ENCODE results near the gene GPC3.

GPC3 gene

DNA sequence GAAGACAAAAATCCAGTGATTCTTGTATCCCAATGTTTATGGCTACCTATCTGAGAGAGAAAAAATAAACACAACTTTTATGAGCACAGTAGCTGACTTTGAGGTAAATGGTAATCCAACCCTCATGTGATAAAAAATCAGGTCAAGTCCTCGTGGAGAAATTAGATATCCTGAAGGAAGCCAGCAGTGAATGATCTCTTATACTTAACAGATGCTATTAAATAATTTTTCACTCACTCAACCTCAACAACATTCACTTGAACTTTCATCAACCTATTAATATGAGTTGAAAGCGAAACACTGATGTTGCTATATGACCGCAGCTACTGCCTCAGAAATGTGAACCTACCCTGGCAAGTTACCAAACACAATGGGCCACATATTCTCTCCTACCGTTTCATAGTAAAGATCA, 105.4 kb downstream of the GPC3 start:
- Mint-ChIP-seq H3K4me1 (no peaks in the 10 kb centered on the region), H3K36me3 (no peaks in the 10 kb centered on the region), H3K4me3 (no peak overlapping the region), H3K27me3 (no peaks in the 10 kb centered on the region), H3K9me3 (no peaks in the 10 kb centered on the region), H3K27ac (no peak overlapping the region)
- no peak for ATAC-seq

DNA sequence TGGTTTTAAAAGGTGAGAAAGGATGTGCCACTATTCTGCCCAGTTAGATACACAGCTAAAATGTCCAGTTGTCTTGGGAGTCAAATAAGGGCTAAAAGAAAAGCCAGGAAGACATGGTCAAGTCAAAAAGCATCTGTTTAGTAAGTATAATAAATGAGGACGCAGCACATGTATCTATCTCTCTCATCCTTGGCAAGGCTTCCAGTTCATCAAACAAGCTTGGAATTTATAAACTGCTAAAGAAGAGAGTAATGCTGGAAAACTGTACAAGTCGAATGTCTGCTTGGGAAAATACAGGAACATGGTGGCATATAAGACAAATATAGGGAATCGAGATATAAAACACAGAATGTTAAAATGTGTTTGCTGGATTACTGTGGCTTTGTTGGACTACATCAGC, 106.7 kb downstream of the GPC3 start:
- no peak overlapping the region for H3K27ac Mint-ChIP-seq

DNA sequence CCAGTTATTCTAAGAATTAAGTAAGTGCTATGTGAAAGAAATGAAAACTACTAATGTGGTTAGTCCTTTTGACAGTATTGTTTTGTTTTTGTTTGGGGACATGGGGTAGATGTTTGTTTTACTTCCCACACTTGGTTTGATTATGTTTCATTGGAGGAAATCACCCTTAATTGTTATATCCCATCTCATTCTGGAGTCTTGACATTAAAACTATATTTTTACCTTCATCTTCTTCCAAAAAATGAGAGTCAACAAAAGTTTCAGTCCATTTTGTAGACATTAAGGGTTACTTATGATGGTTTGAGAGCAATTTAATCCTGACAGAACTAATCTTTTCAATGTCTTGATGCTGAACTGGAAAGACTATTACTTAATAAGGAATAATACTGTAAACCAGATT, 108.7 kb downstream of the GPC3 start:
- no peaks in the 10 kb centered on the region for H3K36me3 Mint-ChIP-seq
- no peak overlapping the region for H3K4me3 Mint-ChIP-seq
- no peaks in the 10 kb centered on the region for H3K9me3 Mint-ChIP-seq
- H3K27ac Mint-ChIP-seq = no peak overlapping the region
- no peaks in the 10 kb centered on the region for H3K27me3 Mint-ChIP-seq
- H3K4me1 Mint-ChIP-seq = no peaks in the 10 kb centered on the region
- no peak for ATAC-seq

More for the DNA sequence above, 106.7 kb downstream of the GPC3 start:
- no peaks in the 10 kb centered on the region for H3K27me3 Mint-ChIP-seq
- no peaks in the 10 kb centered on the region for H3K4me1 Mint-ChIP-seq
- no peak overlapping the region for H3K4me3 Mint-ChIP-seq
- ATAC-seq = no peak
- H3K36me3 Mint-ChIP-seq = no peaks in the 10 kb centered on the region
- H3K9me3 Mint-ChIP-seq = no peaks in the 10 kb centered on the region

DNA sequence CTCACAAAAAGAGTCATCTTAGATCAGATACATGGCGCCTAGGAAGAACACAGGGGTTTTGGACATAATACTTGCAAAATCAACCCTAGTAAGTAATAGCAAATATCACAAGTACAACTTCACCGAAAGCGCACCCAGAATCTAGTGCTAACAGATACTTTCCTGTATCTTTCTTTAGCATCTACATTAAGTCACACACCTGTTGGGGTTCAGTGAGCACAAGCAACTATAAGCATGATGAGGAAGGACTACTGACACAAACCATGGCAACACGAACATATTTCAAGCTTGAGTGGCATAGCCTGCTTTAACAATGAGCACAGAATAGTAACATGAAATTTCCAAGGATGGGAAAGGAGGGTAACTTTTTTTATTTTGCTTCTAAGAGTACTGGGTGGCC, 116.1 kb downstream of the GPC3 start:
- Mint-ChIP-seq H3K36me3 (no peaks in the 10 kb centered on the region), H3K27ac (no peak overlapping the region), H3K4me3 (no peak overlapping the region), H3K27me3 (peaks cover 17% of the 10 kb centered on the region), H3K4me1 (no peaks in the 10 kb centered on the region), H3K9me3 (no peaks in the 10 kb centered on the region)
- ATAC-seq = no peak

DNA sequence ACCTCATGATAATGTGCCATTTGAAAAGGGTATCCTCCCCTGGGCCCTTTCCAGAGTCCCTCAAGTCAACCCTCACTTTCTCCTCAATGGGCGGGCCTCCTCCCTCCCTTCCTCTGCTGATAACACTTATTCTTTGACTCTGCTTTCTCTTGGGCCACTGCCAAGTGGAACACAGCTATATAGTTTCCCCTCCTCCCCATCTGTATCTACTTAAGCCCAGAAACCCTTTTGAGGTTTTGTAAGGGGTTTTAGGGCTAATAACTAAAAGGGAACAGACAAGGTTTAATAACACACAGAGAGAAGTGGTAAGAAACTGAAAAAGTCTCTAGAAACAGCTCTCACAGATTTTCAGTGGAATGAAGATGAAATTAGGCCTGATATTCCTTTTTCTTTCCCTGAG, 116.7 kb downstream of the GPC3 start:
- Mint-ChIP-seq H3K4me1 (no peaks in the 10 kb centered on the region), H3K27ac (no peak overlapping the region), H3K9me3 (no peaks in the 10 kb centered on the region), H3K36me3 (no peaks in the 10 kb centered on the region), H3K4me3 (no peak overlapping the region), H3K27me3 (peaks cover 17% of the 10 kb centered on the region)
- no peak for ATAC-seq

DNA sequence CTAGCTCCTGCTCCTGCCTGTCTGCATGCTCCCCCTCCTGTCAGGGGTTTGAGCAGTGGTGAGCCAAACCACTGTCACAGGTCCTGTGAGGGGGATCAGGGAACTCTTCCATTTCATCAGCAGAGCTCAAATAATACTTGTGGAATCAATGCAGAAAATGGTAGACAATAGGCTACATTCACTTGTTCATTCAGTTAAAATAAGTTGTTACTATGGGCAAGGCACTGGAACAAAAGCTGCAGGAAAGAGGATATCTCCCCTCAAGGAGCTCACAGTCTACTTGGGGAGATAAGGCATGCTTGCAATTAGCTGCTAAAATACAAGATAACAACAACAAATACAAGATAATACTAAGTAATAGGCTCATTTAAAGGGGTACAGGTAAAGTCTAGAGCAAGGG, 117.1 kb downstream of the GPC3 start:
- H3K9me3 Mint-ChIP-seq = no peaks in the 10 kb centered on the region
- no peak overlapping the region for H3K27ac Mint-ChIP-seq
- no peaks in the 10 kb centered on the region for H3K4me1 Mint-ChIP-seq
- H3K36me3 Mint-ChIP-seq = no peaks in the 10 kb centered on the region
- ATAC-seq = no peak
- H3K27me3 Mint-ChIP-seq = peaks cover 17% of the 10 kb centered on the region
- no peak overlapping the region for H3K4me3 Mint-ChIP-seq

DNA sequence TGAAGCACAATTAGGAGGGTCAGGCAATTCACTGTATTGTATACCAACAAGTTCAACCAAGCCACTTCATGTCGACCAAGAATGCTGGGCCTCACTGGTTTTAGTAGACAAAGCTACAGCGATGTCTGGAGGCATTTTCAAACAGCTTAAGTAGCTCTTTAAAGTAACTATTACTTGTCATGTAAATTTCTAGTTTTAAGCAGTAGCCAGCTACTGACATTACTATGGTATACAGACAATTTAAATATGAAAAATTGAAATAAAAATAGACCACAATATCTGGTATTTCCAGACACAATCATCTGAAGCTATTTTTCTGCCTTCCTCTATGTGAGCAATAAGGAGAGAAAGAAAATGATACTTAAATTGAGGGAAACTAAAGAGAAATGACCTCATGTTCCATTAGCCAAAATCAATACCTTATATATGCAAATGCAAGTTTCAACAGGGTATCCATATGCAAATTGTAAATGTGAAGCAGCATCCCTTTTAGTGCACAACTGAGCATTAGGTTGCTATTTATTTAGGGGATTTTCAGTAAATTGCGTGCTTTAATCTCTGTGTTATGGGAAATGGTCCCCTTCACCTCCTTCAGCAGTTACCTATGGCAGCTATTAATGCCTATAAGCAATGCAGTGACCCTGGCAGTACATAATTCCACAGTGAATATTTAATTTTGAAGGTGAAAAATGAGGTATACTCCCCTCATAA, 119.5 kb downstream of the GPC3 start:
- Mint-ChIP-seq H3K4me1 (no peaks in the 10 kb centered on the region), H3K4me3 (no peak overlapping the region), H3K27me3 (peaks cover 10% of the 10 kb centered on the region), H3K9me3 (no peaks in the 10 kb centered on the region), H3K27ac (no peak overlapping the region), H3K36me3 (no peaks in the 10 kb centered on the region)
- ATAC-seq = no peak

DNA sequence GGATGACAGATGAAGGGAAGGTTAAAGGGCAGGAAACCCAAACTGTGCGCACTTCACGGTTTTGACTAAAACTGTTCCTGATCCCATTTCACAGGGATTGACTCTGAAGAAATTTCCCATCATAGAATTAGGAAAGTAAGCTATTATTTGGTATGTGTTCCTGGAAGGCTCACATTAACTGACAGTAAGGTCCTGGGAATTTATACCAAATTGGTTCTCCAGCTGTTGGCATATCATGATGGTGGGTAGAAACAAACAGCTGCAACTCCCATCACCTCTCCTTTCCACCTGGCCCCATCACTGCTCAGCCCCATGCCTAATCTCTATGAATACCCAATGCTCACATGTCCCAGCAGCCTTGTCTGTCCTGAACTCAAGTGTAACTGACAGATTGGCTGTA, 121.2 kb downstream of the GPC3 start:
- H3K9me3 Mint-ChIP-seq = no peaks in the 10 kb centered on the region
- no peaks in the 10 kb centered on the region for H3K4me1 Mint-ChIP-seq
- no peak for ATAC-seq
- H3K27ac Mint-ChIP-seq = no peak overlapping the region
- no peaks in the 10 kb centered on the region for H3K27me3 Mint-ChIP-seq
- no peak overlapping the region for H3K4me3 Mint-ChIP-seq
- no peaks in the 10 kb centered on the region for H3K36me3 Mint-ChIP-seq

DNA sequence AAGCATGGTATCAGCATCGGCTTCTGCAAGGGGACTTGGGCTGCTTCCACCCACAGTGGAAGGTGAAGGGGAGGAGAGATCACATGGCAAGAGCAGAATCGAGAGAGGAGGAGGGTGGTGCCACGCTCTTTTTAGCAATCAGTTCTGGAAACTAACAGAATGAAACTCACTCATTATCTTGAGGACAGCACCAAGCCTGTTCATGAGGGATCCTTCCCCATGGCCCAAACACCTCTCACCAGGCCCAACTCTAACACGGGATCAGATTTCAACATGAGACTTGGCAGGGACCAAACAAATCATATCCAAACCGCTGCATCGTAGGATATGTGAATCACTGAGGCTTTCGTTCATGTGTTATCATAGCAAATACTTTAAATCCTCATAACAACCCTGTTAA, 125.5 kb downstream of the GPC3 start:
- no peaks in the 10 kb centered on the region for H3K36me3 Mint-ChIP-seq

DNA sequence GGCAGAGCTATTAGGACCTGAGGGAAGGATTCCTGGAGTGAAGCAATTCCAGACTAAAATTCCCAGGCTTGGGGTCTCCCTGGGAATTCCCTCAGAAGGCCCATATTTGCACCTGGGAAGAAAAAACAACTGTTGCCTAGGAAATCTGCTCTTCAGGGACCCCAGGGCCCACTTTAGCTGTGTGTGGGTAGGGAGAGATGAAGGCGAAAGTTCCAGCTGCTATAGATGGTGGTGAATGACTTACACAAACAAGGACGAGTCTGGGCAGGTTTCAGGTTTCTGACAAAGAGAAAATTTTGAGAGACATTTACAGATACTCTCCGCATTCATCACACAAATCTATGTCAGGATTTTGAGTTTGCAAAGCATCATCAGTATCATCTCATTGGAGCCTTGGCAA, 126.1 kb downstream of the GPC3 start:
- H3K36me3 Mint-ChIP-seq = no peaks in the 10 kb centered on the region
- no peak overlapping the region for H3K27ac Mint-ChIP-seq
- H3K4me1 Mint-ChIP-seq = no peaks in the 10 kb centered on the region
- H3K9me3 Mint-ChIP-seq = no peaks in the 10 kb centered on the region
- ATAC-seq = no peak
- H3K4me3 Mint-ChIP-seq = no peak overlapping the region
- H3K27me3 Mint-ChIP-seq = no peaks in the 10 kb centered on the region

More for the DNA sequence above, 125.5 kb downstream of the GPC3 start:
- no peaks in the 10 kb centered on the region for H3K27me3 Mint-ChIP-seq
- ATAC-seq = no peak
- no peak overlapping the region for H3K4me3 Mint-ChIP-seq
- H3K4me1 Mint-ChIP-seq = no peaks in the 10 kb centered on the region
- no peak overlapping the region for H3K27ac Mint-ChIP-seq
- no peaks in the 10 kb centered on the region for H3K9me3 Mint-ChIP-seq

DNA sequence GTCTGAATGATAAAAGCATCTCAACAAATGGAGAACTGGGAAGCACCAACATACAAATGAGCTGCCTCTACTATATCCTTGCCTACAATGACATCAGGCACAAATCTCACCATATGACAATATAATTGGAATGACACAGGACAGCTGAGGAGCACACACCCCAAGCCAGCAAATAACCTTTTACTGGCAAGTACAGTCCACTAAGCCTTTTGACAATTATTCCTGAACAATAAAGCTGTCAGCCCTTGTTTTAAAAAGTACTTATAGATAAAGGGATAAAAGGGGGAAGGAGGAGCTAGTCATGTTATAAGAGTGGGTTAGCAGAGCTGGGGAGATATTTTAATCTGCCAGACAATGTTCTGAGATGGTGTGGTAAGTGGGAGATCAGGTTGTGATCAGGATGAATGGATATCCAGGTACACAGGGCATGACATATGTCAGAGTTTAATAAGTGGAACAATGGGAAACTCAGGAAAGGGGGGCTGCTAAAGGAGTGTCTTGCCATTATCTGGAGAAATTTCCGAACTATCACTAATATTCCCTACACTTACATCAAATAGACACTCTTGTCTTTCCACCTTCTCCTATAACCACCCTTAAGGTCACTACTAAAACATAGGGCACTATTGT, 127.6 kb downstream of the GPC3 start:
- Mint-ChIP-seq H3K4me3 (no peak overlapping the region), H3K9me3 (no peaks in the 10 kb centered on the region), H3K4me1 (no peaks in the 10 kb centered on the region), H3K27me3 (no peaks in the 10 kb centered on the region), H3K36me3 (no peaks in the 10 kb centered on the region), H3K27ac (no peak overlapping the region)
- no peak for ATAC-seq

DNA sequence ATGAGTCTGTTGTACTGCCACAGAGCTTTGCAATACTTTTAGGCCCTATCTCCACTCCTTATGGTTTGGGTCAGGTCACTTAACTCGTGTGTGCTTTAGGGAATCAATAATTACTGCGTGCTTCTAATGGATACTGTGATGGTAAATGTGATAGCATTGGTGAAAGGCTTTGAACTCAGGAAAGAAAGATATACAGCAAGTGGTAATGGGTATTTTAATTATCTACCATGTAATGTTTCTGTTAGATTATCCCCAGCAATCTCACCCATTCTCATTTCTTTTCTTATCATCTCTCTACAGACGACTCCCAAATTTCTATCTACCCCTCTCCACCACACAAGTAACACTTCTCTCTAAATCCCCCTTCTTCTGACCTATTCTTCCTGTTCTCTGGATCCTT, 128.6 kb downstream of the GPC3 start:
- no peaks in the 10 kb centered on the region for H3K36me3 Mint-ChIP-seq
- no peaks in the 10 kb centered on the region for H3K9me3 Mint-ChIP-seq
- H3K4me3 Mint-ChIP-seq = no peak overlapping the region
- no peaks in the 10 kb centered on the region for H3K27me3 Mint-ChIP-seq
- ATAC-seq = no peak
- H3K27ac Mint-ChIP-seq = no peak overlapping the region
- no peaks in the 10 kb centered on the region for H3K4me1 Mint-ChIP-seq

DNA sequence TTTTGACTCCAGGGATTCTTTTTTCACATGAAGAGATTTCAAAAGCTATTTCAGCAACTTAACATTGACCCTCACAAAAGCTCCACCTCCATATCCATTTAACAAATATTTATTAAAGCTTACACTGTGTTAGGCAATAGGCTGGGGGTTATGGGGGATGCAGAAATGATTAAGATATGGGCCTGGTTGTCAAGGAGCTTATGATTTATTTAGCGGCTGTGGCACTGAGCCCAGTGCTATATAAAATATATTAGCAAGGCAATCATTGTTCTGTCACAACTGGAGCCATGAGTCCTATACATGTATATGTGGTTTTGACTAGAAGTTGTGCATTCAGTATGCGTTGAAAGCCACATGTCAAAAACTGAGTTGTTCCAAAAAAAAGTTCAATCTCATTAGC, 131.1 kb downstream of the GPC3 start:
- Mint-ChIP-seq H3K4me3 (no peak overlapping the region), H3K27ac (no peak overlapping the region), H3K9me3 (no peaks in the 10 kb centered on the region), H3K27me3 (no peaks in the 10 kb centered on the region), H3K36me3 (no peaks in the 10 kb centered on the region), H3K4me1 (no peaks in the 10 kb centered on the region)
- ATAC-seq = no peak

DNA sequence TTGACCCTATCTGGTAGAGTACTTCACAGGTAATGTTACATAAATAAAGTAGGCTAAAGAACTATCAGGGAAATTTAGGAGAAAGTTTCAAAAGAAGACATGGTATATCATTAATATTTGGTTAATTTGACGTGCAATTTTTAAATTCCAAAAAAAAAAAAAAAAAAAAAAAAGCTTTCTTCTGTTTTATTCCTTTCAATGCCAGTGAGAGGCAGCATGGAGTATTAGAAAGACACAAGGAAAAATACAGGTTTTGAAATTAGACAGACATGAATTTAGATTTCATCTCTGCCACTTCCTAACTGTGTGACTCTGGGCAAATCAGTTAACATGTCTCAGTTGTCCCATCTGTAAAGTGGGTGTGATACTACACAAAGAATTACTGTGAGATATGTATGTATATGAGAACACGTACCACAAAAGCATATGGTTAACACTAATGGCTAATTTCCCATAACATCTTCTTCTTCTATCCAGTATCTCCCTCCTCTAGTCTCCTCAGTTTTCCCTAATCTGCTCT, 132.5 kb downstream of the GPC3 start:
- Mint-ChIP-seq H3K27ac (no peak overlapping the region), H3K36me3 (no peaks in the 10 kb centered on the region), H3K4me1 (no peaks in the 10 kb centered on the region), H3K4me3 (no peak overlapping the region), H3K9me3 (no peaks in the 10 kb centered on the region), H3K27me3 (no peaks in the 10 kb centered on the region)
- ATAC-seq = no peak

DNA sequence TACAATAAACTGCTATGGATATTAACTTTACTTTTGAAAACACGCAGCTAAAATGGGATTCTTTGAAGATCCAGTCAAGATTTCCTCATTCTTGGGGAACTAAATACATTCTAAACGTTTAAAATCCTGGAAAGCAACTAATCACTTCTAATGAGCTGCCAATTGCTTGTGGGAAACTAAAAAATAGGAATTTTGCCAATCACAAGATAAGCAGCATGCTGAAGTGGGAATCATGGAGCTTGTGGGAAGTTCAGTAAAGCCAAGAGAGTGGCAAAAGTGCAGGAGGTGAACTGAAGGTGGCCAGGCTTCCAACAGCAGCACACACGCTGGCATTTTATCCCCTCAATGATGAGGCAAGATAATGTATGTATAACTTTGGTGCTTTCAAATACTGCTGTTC, 133.0 kb downstream of the GPC3 start:
- Mint-ChIP-seq H3K36me3 (no peaks in the 10 kb centered on the region), H3K4me1 (no peaks in the 10 kb centered on the region), H3K27ac (no peak overlapping the region), H3K4me3 (no peak overlapping the region), H3K9me3 (no peaks in the 10 kb centered on the region), H3K27me3 (no peaks in the 10 kb centered on the region)
- no peak for ATAC-seq

DNA sequence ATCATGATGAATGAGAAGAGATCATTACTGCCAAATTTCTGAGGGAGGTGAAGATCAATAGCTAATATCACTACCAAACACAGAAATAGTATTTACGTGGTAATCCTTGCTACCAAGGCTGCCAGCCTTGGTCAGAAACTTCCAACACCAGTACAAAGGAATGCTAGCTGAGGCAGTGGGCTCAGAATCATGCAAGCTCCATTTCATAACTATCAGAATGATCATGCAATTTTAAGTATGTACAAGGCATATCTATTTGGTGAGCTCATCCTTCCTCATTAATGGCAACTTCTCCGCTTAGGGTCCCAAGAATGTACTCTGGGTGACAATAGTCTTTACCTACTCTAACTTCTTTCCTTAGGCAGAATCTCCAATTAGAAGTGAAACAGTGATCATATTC, 135.0 kb downstream of the GPC3 start:
- Mint-ChIP-seq H3K4me1 (no peaks in the 10 kb centered on the region), H3K4me3 (no peak overlapping the region), H3K36me3 (no peaks in the 10 kb centered on the region), H3K27me3 (no peaks in the 10 kb centered on the region), H3K9me3 (no peaks in the 10 kb centered on the region), H3K27ac (no peak overlapping the region)
- no peak for ATAC-seq
